Astrocyte (in vitro differentiated cells and primary cell): ENCODE results near the gene ZBTB12. TPM values are rescaled to one million over a fixed set of nuclear protein-coding genes. Genes with fewer than 3 reads are reported as not detected.
A peak's percentile ranks its signal among the peaks of the same experiment; 100 is the strongest.

Experiments
- DNase-seq: peaks from one replicate; pipeline ENCODE4 v3.0.0-alpha.2; 2010; ENCODE audit warnings: low read depth
- FAIRE-seq: peaks from 2 replicates; lab custom pipeline; 2011; peaks lifted over from hg19 to GRCh38; lab: Jason Lieb, UNC
- H2AFZ ChIP-seq: 2 replicates; pipeline ENCODE4 v1.6.0; 2012; ENCODE audit warnings: low read depth, low read length, inconsistent platforms
- H3K27ac ChIP-seq: 2 replicates; pipeline ENCODE4 v1.5.1; 2011; ENCODE audit warnings: low read depth, low read length, inconsistent platforms
- H3K27me3 ChIP-seq: 2 replicates; pipeline ENCODE4 v1.6.0; 2011; ENCODE audit warnings: low read length, inconsistent platforms; ENCODE audit not compliant: insufficient read depth
- H3K36me3 ChIP-seq: 2 replicates; pipeline ENCODE4 v1.5.1; 2011; ENCODE audit warnings: low read length, inconsistent platforms; ENCODE audit not compliant: insufficient read depth
- H3K4me1 ChIP-seq: 2 replicates; pipeline ENCODE4 v1.5.1; 2011; ENCODE audit warnings: low read length, inconsistent platforms; ENCODE audit not compliant: insufficient read depth
- H3K4me2 ChIP-seq: 2 replicates; pipeline ENCODE4 v1.6.0; 2012; ENCODE audit warnings: low read length, inconsistent platforms
- H3K4me3 ChIP-seq: 2 replicates; pipeline ENCODE4 v1.5.1; 2011; ENCODE audit warnings: low read depth, mild to moderate bottlenecking, low read length, inconsistent platforms; ENCODE audit not compliant: insufficient read depth
- H3K79me2 ChIP-seq: 2 replicates; pipeline ENCODE4 v1.6.0; 2012; ENCODE audit warnings: mild to moderate bottlenecking, low read length, inconsistent platforms; ENCODE audit not compliant: insufficient read depth
- H3K9ac ChIP-seq: 2 replicates; pipeline ENCODE4 v1.6.0; 2012; ENCODE audit warnings: mild to moderate bottlenecking, low read length, inconsistent platforms
- H3K9me3 ChIP-seq: 2 replicates; pipeline ENCODE4 v1.5.1; 2012; ENCODE audit warnings: low read depth, mild to moderate bottlenecking, low read length, inconsistent platforms; ENCODE audit not compliant: insufficient read depth
- H4K20me1 ChIP-seq: 2 replicates; pipeline ENCODE4 v1.6.0; 2012; ENCODE audit warnings: low read length, inconsistent platforms; ENCODE audit not compliant: insufficient read depth
- H3K27ac Mint-ChIP-seq: one replicate; pipeline ENCODE4 v1.8.0; 2021; ENCODE audit warnings: mild to moderate bottlenecking, mixed read lengths; ENCODE audit not compliant: unreplicated experiment
- H3K27me3 Mint-ChIP-seq: one replicate; pipeline ENCODE4 v1.8.0; 2021; ENCODE audit warnings: low read depth, mixed read lengths; ENCODE audit not compliant: unreplicated experiment
- H3K36me3 Mint-ChIP-seq: one replicate; pipeline ENCODE4 v1.8.0; 2021; ENCODE audit warnings: low read depth, mixed read lengths; ENCODE audit not compliant: unreplicated experiment
- H3K4me1 Mint-ChIP-seq: one replicate; pipeline ENCODE4 v1.8.0; 2021; ENCODE audit warnings: low read depth, mixed read lengths; ENCODE audit not compliant: unreplicated experiment
- H3K4me3 Mint-ChIP-seq: one replicate; pipeline ENCODE4 v1.8.0; 2021; ENCODE audit warnings: mild to moderate bottlenecking, moderate library complexity, mixed read lengths; ENCODE audit not compliant: unreplicated experiment
- H3K9me3 Mint-ChIP-seq: one replicate; pipeline ENCODE4 v1.8.0; 2021; ENCODE audit warnings: mild to moderate bottlenecking, mixed read lengths; ENCODE audit not compliant: unreplicated experiment
- EZH2 ChIP-seq: IDR thresholded peaks from 2 replicates; pipeline ENCODE4 v1.6.1; 2012; ENCODE audit warnings: mild to moderate bottlenecking, low read length, inconsistent platforms; ENCODE audit not compliant: insufficient read depth
- total RNA-seq: library from RNA; stranded (reverse); gene quantifications from 2 replicates; pipeline ENCODE4 v1.2.1, GENCODE V29; 2021
- TF ChIP-seq, protein P1 (sequence below): IDR thresholded peaks from 2 replicates; pipeline ENCODE4 v1.5.1; 2011; ENCODE audit warnings: low read depth, mild to moderate bottlenecking, inconsistent platforms, low read length, moderate library complexity; ENCODE audit not compliant: insufficient read depth

The ZBTB12 gene
- total RNA-seq, 1 donor from 2014 or later: 4.6 TPM

DNA sequence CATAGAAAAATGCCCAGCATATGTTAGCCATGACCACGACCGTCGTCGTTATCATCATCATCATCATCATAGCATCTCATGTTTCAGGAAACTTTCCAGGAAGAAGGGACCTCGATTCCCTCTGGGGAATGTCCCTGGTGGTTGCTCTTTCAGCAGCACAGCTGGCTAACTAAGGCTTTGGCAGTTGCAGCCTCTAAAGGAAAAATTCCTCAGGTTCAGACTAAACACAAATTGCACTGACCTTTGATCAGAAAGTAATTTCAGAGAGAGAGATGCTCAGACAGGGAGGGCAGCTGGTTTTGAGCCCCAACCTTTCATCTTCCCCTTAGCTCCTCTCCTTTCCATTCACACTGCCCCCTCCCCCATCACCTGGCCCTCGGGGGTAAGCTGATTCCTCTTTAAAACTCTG lies 38.4 kb upstream of the ZBTB12 start:
- peaks cover 34% of the 10 kb centered on the region for H3K27me3 Mint-ChIP-seq
- H3K36me3 Mint-ChIP-seq: no peaks in the 10 kb centered on the region
- Histone ChIP-seq H3K4me2 (no peak overlapping the region), H3K4me1 (peaks cover under 1% of the 10 kb centered on the region), H3K9me3 (no peaks in the 10 kb centered on the region), H3K36me3 (no peaks in the 10 kb centered on the region), H3K4me3 (no peak overlapping the region), H2AFZ (no peak overlapping the region), H3K79me2 (no peaks in the 10 kb centered on the region), H4K20me1 (no peaks in the 10 kb centered on the region), H3K9ac (no peak overlapping the region), H3K27ac (no peak overlapping the region), H3K27me3 (peaks cover 14% of the 10 kb centered on the region)
- H3K9me3 Mint-ChIP-seq: no peaks in the 10 kb centered on the region
- no peak overlapping the region for H3K4me3 Mint-ChIP-seq
- peak; percentile 7 for DNase-seq
- FAIRE-seq: no peak
- TF ChIP-seq, protein P1, sequence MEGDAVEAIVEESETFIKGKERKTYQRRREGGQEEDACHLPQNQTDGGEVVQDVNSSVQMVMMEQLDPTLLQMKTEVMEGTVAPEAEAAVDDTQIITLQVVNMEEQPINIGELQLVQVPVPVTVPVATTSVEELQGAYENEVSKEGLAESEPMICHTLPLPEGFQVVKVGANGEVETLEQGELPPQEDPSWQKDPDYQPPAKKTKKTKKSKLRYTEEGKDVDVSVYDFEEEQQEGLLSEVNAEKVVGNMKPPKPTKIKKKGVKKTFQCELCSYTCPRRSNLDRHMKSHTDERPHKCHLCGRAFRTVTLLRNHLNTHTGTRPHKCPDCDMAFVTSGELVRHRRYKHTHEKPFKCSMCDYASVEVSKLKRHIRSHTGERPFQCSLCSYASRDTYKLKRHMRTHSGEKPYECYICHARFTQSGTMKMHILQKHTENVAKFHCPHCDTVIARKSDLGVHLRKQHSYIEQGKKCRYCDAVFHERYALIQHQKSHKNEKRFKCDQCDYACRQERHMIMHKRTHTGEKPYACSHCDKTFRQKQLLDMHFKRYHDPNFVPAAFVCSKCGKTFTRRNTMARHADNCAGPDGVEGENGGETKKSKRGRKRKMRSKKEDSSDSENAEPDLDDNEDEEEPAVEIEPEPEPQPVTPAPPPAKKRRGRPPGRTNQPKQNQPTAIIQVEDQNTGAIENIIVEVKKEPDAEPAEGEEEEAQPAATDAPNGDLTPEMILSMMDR: no peak
- no peak for TF ChIP-seq EZH2
- peaks cover 8% of the 10 kb centered on the region for H3K4me1 Mint-ChIP-seq
- peak overlapping the region; percentile 84 for H3K27ac Mint-ChIP-seq

DNA sequence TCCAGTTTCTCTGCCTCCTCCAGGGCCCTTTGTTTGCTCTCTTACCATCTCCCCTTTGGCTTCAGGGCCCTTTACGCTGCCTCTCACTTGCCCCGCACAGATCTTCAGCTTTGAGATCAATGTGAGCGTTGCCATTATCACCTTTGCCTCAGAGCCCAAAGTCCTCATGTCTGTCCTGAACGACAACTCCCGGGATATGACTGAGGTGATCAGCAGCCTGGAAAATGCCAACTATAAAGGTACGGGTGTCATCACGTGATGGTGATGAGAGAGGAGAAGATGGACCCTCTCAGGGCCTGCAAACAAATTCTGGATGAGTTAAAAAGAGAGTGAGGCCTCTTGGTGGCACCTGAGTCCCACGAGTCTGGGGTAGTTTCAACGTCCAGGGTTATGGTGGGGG lies 33.9 kb upstream of the ZBTB12 start:
- Histone ChIP-seq H3K9ac (no peak overlapping the region), H3K36me3 (no peaks in the 10 kb centered on the region), H3K4me3 (no peak overlapping the region), H3K4me2 (no peak overlapping the region), H3K4me1 (no peaks in the 10 kb centered on the region), H2AFZ (no peak overlapping the region), H4K20me1 (no peaks in the 10 kb centered on the region), H3K27ac (no peak overlapping the region), H3K79me2 (no peaks in the 10 kb centered on the region), H3K27me3 (peaks cover 5% of the 10 kb centered on the region), H3K9me3 (no peaks in the 10 kb centered on the region)
- Mint-ChIP-seq H3K36me3 (peaks cover 7% of the 10 kb centered on the region), H3K4me3 (no peak overlapping the region), H3K4me1 (peaks cover 5% of the 10 kb centered on the region), H3K9me3 (peaks cover 5% of the 10 kb centered on the region), H3K27me3 (peaks cover 28% of the 10 kb centered on the region), H3K27ac (no peak overlapping the region)
- FAIRE-seq (no peak), DNase-seq (no peak)
- TF ChIP-seq EZH2: no peak
- TF ChIP-seq, protein P1: no peak

DNA sequence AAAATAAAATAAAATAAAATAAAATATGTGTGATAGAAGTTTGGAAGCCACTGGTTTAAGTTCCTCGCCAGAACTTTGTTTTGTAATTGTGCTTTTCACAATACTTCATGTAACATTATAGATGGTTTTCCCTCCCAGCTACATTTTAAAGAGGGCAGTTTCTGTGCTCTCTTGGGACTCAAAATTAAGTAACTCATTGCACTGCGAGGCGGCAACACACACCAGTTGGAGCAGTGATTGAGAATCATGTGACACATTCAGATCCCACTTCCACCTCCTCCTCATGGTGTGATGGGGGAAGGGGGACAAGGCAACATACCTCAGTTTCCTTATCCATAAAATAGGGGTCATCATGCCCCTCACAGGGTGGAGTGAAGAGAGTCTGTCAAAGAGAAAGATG lies 33.1 kb upstream of the ZBTB12 start:
- H3K4me1 ChIP-seq: no peaks in the 10 kb centered on the region
- FAIRE-seq (no peak), DNase-seq (no peak)
- no peaks in the 10 kb centered on the region for H3K79me2 ChIP-seq
- H3K9ac ChIP-seq: no peak overlapping the region
- H3K9me3 Mint-ChIP-seq: peaks cover 6% of the 10 kb centered on the region
- TF ChIP-seq EZH2: no peak
- TF ChIP-seq, protein P1: no peak
- H3K27me3 ChIP-seq: peaks cover 5% of the 10 kb centered on the region
- no peaks in the 10 kb centered on the region for H3K36me3 ChIP-seq
- peaks cover 7% of the 10 kb centered on the region for H3K36me3 Mint-ChIP-seq
- H3K27me3 Mint-ChIP-seq: peaks cover 29% of the 10 kb centered on the region
- H2AFZ ChIP-seq: no peak overlapping the region
- no peaks in the 10 kb centered on the region for H3K9me3 ChIP-seq
- H3K4me1 Mint-ChIP-seq: no peaks in the 10 kb centered on the region
- no peaks in the 10 kb centered on the region for H4K20me1 ChIP-seq
- H3K4me3 Mint-ChIP-seq: no peak overlapping the region
- no peak overlapping the region for H3K4me2 ChIP-seq
- no peak overlapping the region for H3K4me3 ChIP-seq
- H3K27ac Mint-ChIP-seq: no peak overlapping the region
- H3K27ac ChIP-seq: no peak overlapping the region
